ENCODE data around the gene PTPRK. TPM values are rescaled to one million over a fixed set of nuclear protein-coding genes. Genes with fewer than 3 reads are reported as not detected.

PTPRK gene
- total and polyA plus RNA-seq, 2 of the 13 experiments (the other 11 are each of a cell fraction or from before 2014, with no cell fraction given) = 43.6 to 98.3 TPM

DNA sequence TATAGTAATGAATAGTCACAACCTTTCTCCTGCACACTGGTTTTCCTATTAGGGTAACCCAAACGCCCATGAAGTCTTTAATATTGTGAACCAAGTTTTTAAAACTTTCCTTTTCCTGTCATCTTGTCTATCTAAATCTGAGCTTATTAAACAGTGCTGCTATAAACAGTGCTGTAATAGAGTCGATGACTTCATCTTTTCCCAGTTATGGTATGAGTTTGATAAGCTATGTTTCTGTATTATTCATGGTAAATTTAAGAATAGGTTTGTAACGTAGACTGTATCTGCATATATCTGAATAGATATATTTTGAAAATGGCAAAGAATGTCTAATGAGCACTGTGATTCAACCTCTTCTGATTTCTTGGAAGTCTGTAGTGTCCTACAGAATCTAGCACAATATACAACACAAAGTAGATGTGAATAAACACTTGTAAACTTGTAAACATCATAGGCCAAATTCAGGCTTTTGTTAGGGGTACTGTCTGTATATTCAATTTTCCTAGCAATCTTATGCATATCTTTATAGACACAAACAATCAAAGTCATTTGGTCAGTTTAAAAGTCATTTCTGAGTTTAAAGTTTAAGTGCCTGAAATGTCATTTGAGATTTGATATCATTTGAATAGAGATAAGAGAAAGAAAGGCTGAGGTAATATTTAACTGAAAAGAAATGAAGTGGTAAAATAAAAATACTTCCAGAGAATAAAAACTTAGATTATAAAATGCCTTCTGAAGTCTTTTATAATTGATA lies 155.5 kb downstream of the PTPRK start:
- no peak overlapping the region for H3K4me3 ChIP-seq (replicated peaks in 1 of 3; ENCODE audit: insufficient read depth in 1 of 3, low read depth in 2 of 3, low read length in 3 of 3)
- BruUV-seq (replicated peaks) = no TSS peak
- no peak overlapping the region for H3K9ac ChIP-seq (ENCODE audit: insufficient read depth, low read depth, low read length)
- H3K79me2 ChIP-seq (ENCODE audit: insufficient read depth, low read length) = peaks cover 50% of the 10 kb centered on the region
- H3K27me3 ChIP-seq (ENCODE audit: control insufficient read depth in 1 of 2, insufficient read depth in 2 of 2, low read length in 2 of 2) = no peaks in the 10 kb centered on the region
- intact Hi-C loops (cut with micrococcal nuclease; ENCODE audit: unreplicated experiment) = loop anchor here (5.0 kb wide), 1 partner anchor 152 kb away; no protein-coding TSS in a partner anchor
- H3K4me2 ChIP-seq (ENCODE audit: low read depth, low read length) = peak overlapping the region; percentile 13; the same call in 1 of the 2 replicates
- no peak overlapping the region for H3K27ac ChIP-seq (ENCODE audit: extremely low read length, insufficient read depth, low read length)
- peaks cover 51% of the 10 kb centered on the region for H3K4me1 ChIP-seq (ENCODE audit: insufficient read depth, low read length)
- H3K9me3 ChIP-seq (ENCODE audit: low read length) = no peaks in the 10 kb centered on the region
- TF ChIP-seq PTBP1 (IDR thresholded peaks at IDR 0.05; ENCODE audit: low read depth, low read length, poor library complexity, severe bottlenecking) (no peak), ZNF570 (CRISPR knock-in tag; IDR thresholded peaks at IDR 0.05; ENCODE audit: borderline replicate concordance) (no peak)
- TF ChIP-seq, protein P1, sequence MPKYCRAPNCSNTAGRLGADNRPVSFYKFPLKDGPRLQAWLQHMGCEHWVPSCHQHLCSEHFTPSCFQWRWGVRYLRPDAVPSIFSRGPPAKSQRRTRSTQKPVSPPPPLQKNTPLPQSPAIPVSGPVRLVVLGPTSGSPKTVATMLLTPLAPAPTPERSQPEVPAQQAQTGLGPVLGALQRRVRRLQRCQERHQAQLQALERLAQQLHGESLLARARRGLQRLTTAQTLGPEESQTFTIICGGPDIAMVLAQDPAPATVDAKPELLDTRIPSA (CRISPR knock-in tag; IDR thresholded peaks at IDR 0.05; ENCODE audit: borderline replicate concordance) = 0 out of 2 replicates have a peak, but pooled peaks have one; percentile 34
- in situ Hi-C loops (cut with HindIII; ENCODE audit: extremely low pct_ligation_motif_present, low pct_unique_long_range_greater_than_20kb) = no loop called here
- no peak for FAIRE-seq
- ChIA-PET CTCF (ENCODE audit: low intra/inter-chr PET ratio, low total read pairs) (no interaction called here), POLR2A (interaction anchor here (1.0 kb wide), 1 partner anchor 142 kb away, joined by 4 read pairs; no protein-coding TSS in a partner anchor)
- peaks cover 0 to 1% of the 10 kb centered on the region in 2 experiments; a peak in 2 of 5 replicates for H3K36me3 ChIP-seq (replicated peaks in 1 of 2; ENCODE audit: control insufficient read depth in 1 of 2, insufficient read depth in 2 of 2, low read length in 2 of 2)
- 96% methylated on average over 3 of the region's 3 CpGs for WGBS (ENCODE audit: low lambda C conversion rate)
- no peak for DNase-seq (ENCODE audit: low spot score)
- H4K20me1 ChIP-seq (ENCODE audit: insufficient read depth, low read length) = no peaks in the 10 kb centered on the region; the same call in 1 of the 2 replicates
- no peak for ATAC-seq
- no peak overlapping the region for H2AFZ ChIP-seq (ENCODE audit: low read length)

DNA sequence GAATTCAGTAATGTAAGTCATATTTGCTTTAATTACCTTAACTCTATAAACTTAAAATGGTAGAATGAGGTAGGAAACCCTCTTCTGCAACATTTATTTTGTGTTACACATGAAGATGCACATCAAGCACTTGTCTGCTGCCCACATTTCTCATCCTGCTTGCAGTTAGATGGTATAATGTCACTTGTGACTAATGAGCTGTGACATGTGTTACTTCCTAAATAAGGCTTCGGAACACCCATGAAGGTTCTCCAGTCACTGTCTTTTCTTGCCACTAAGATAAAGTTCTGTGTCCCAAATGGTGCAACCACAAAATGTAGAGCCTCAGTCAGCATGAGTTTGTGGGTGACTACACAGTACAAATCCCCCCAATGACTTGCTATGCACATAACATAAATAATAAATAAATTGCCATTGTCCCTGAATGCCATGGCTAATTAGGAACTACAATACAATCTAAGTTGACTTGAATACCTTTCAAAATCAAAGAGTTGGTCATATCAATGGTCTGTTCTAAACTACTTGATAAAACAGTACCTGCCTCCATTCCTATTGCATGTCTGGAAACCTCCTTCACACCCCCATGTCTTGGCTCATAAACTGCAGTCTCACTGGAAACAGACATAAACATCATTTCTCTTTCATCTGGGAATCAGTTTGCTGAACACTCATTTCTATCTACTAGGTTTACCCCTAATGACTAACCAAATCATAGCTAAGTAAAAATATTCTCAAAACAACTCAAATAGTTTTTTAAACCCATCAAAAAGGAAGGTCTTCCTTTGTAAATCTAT lies 157.2 kb downstream of the PTPRK start:
- no peak overlapping the region for H3K4me2 ChIP-seq (ENCODE audit: low read depth, low read length)
- H3K27ac ChIP-seq (ENCODE audit: extremely low read length, insufficient read depth, low read length) = no peak overlapping the region
- peaks cover 44% of the 10 kb centered on the region for H3K79me2 ChIP-seq (ENCODE audit: insufficient read depth, low read length)
- H3K4me1 ChIP-seq (ENCODE audit: insufficient read depth, low read length) = peaks cover 44% of the 10 kb centered on the region
- ChIA-PET POLR2A (no interaction called here), CTCF (ENCODE audit: low intra/inter-chr PET ratio, low total read pairs) (no interaction called here)
- H3K9ac ChIP-seq (ENCODE audit: insufficient read depth, low read depth, low read length) = no peak overlapping the region
- no peak for FAIRE-seq
- in situ Hi-C loops (cut with HindIII; ENCODE audit: extremely low pct_ligation_motif_present, low pct_unique_long_range_greater_than_20kb) (no loop called here), intact Hi-C loops (cut with micrococcal nuclease; ENCODE audit: unreplicated experiment) (no loop called here)
- H3K9me3 ChIP-seq (ENCODE audit: low read length) = no peaks in the 10 kb centered on the region
- no peak for DNase-seq (ENCODE audit: low spot score)
- H3K36me3 ChIP-seq (replicated peaks in 1 of 2; ENCODE audit: control insufficient read depth in 1 of 2, insufficient read depth in 2 of 2, low read length in 2 of 2) = peaks cover 0 to 1% of the 10 kb centered on the region in 2 experiments; a peak in 2 of 5 replicates
- no peaks in the 10 kb centered on the region; the same call in 1 of the 2 replicates for H4K20me1 ChIP-seq (ENCODE audit: insufficient read depth, low read length)
- no peak for TF ChIP-seq TBP (CRISPR knock-in tag; IDR thresholded peaks at IDR 0.05)
- peak; percentile 83 for TF ChIP-seq RBM22 (optimal IDR thresholded peaks at IDR 0.05; ENCODE audit: low read length)
- WGBS (ENCODE audit: low lambda C conversion rate) = 94% methylated on average over 1 of the region's 1 CpG
- ATAC-seq = no peak
- no peak overlapping the region for H2AFZ ChIP-seq (ENCODE audit: low read length)
- H3K4me3 ChIP-seq (replicated peaks in 1 of 3; ENCODE audit: insufficient read depth in 1 of 3, low read depth in 2 of 3, low read length in 3 of 3) = no peak overlapping the region
- H3K27me3 ChIP-seq (ENCODE audit: control insufficient read depth in 1 of 2, insufficient read depth in 2 of 2, low read length in 2 of 2) = no peaks in the 10 kb centered on the region
- no TSS peak for BruUV-seq (replicated peaks)

Measured in HepG2 (cell line).